Panc1 (cell line): ENCODE data around the gene LAMC2. TPM values are rescaled to one million over a fixed set of nuclear protein-coding genes. Genes with fewer than 3 reads are reported as not detected.

Experiments used
- ATAC-seq: fragments of 200-7000 bp; cut with Tn5 transposase; 2 replicates; pipeline ENCODE4 v1.9.1; 2020; ENCODE audit warnings: mild to moderate bottlenecking, moderate library complexity
- BruUV-seq: library from RNA; stranded (reverse); fragments of 400-500 nt; replicated peaks from 2 replicates; lab custom pipeline; 2021; lab: Mats Ljungman, UMichigan
- CTCF ChIA-PET: fragments of 300-600 bp; sonication (Branson Sonifier 250); formaldehyde crosslinking; loops from one replicate; lab custom pipeline; 2022; ENCODE audit warnings: antibody characterized with exemption; lab: Charles Lee
- POLR2A ChIA-PET: fragments of 300-600 bp; sonication (Branson Sonifier 250); formaldehyde crosslinking; loops from one replicate; lab custom pipeline; 2022; ENCODE audit warnings: antibody characterized with exemption; lab: Charles Lee
- DNase-seq: peaks from one replicate; pipeline ENCODE4 v3.0.0-alpha.2; 2010; ENCODE audit warnings: low read depth, low spot score
- H3K27ac ChIP-seq: 2 replicates; pipeline ENCODE4 v1.5.1; 2011; ENCODE audit warnings: mild to moderate bottlenecking, low read length, inconsistent platforms
- H3K27me3 ChIP-seq: fragments of 200-500 bp; sonication (Bioruptor generic); 2 replicates; pipeline ENCODE4 v1.6.0; 2014; ENCODE audit warnings: low read length, inconsistent platforms; ENCODE audit not compliant: control insufficient read depth, insufficient read depth
- H3K36me3 ChIP-seq: fragments of 200-500 bp; sonication (Bioruptor generic); 2 replicates; pipeline ENCODE4 v1.5.1; 2014; ENCODE audit warnings: inconsistent platforms, mild to moderate bottlenecking, low read length, moderate library complexity; ENCODE audit not compliant: control insufficient read depth, insufficient read depth
- H3K4me1 ChIP-seq: 2 replicates; pipeline ENCODE4 v1.5.1; 2011; ENCODE audit warnings: inconsistent platforms, mild to moderate bottlenecking, low read length, moderate library complexity; ENCODE audit not compliant: control insufficient read depth, insufficient read depth
- H3K4me3 ChIP-seq, 2 experiments: 2 replicates each; pipeline ENCODE4 v1.5.1; 2011 to 2012; ENCODE audit warnings: low read depth in 2 of 2, low read length in 2 of 2, mild to moderate bottlenecking in 2 of 2, inconsistent platforms in 1 of 2, moderate library complexity in 1 of 2
- H3K9me3 ChIP-seq: fragments of 200-500 bp; sonication (Bioruptor generic); 2 replicates; pipeline ENCODE4 v1.5.1; 2014; ENCODE audit warnings: low read depth, mild to moderate bottlenecking, inconsistent platforms, low read length, moderate library complexity; ENCODE audit not compliant: control insufficient read depth, insufficient read depth
- POLR2AphosphoS5 ChIP-seq: IDR thresholded peaks from 2 replicates; pipeline ENCODE4 v1.6.1; 2012; ENCODE audit warnings: mild to moderate bottlenecking, low read depth, low read length, moderate library complexity
- SIN3A ChIP-seq: IDR thresholded peaks from 2 replicates; pipeline ENCODE4 v1.6.1; 2012; ENCODE audit warnings: low read depth, mild to moderate bottlenecking, low read length, moderate library complexity, borderline replicate concordance; ENCODE audit not compliant: insufficient read depth
- TCF7L2 ChIP-seq: IDR thresholded peaks from 2 replicates; pipeline ENCODE4 v1.6.1; 2011; ENCODE audit warnings: mild to moderate bottlenecking, low read depth, low read length, inconsistent platforms
- in situ Hi-C: cut with HindIII; loops from 2 replicates; pipeline ENCODE4 v1.10.0; 2016; ENCODE audit warnings: low sequenced_read_pairs, low pct_unique_long_range_greater_than_20kb
- intact Hi-C: fragments of 100-400 bp; cut with micrococcal nuclease; formaldehyde crosslinking; loops from one replicate; pipeline ENCODE4 v1.10.0; 2022; ENCODE audit not compliant: unreplicated experiment
- total RNA-seq: library from RNA; stranded (reverse); gene quantifications from one replicate; pipeline ENCODE4 v1.2.1, GENCODE V29; 2021; ENCODE audit not compliant: unreplicated experiment
- TF ChIP-seq, protein P1 (sequence below): fragments of 450-650 bp; IDR thresholded peaks from 2 replicates; pipeline ENCODE4 v1.5.1; 2017; ENCODE audit warnings: mild to moderate bottlenecking
- TF ChIP-seq, protein P2 (sequence below), 2 experiments: IDR thresholded peaks; 2 replicates each; pipeline ENCODE4 v1.6.1; 2011 to 2012; ENCODE audit warnings: low read depth in 2 of 2, control low read depth in 1 of 2, low read length in 1 of 2, mild to moderate bottlenecking in 1 of 2, moderate library complexity in 1 of 2; ENCODE audit not compliant: insufficient read depth in 1 of 2

The LAMC2 gene
- total RNA-seq, 1 experiment from 2014 or later: 8.3 TPM

DNA sequence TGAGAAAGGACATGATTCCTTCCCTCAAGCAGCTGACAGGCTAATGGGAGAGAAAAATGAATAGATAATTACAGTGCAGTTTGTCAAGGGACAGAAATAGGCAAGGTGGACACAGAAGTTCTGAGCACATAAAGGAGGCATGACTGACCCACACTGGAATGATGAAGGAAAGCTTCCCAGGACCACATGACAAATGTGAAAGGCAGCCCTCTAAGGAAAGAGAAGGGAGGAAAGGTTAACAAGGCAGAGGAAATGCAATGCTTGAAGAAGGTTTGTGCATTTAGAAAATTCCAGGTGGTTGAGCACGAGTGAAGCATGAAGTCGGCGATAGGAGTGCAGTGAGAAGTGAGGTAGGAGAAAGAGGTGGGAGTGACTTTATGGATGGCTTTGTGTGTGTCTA is 37.4 kb downstream of the LAMC2 start:
- no peaks in the 10 kb centered on the region for H3K27me3 ChIP-seq
- TF ChIP-seq, protein P1, sequence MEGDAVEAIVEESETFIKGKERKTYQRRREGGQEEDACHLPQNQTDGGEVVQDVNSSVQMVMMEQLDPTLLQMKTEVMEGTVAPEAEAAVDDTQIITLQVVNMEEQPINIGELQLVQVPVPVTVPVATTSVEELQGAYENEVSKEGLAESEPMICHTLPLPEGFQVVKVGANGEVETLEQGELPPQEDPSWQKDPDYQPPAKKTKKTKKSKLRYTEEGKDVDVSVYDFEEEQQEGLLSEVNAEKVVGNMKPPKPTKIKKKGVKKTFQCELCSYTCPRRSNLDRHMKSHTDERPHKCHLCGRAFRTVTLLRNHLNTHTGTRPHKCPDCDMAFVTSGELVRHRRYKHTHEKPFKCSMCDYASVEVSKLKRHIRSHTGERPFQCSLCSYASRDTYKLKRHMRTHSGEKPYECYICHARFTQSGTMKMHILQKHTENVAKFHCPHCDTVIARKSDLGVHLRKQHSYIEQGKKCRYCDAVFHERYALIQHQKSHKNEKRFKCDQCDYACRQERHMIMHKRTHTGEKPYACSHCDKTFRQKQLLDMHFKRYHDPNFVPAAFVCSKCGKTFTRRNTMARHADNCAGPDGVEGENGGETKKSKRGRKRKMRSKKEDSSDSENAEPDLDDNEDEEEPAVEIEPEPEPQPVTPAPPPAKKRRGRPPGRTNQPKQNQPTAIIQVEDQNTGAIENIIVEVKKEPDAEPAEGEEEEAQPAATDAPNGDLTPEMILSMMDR: no peak
- TF ChIP-seq, protein P2, sequence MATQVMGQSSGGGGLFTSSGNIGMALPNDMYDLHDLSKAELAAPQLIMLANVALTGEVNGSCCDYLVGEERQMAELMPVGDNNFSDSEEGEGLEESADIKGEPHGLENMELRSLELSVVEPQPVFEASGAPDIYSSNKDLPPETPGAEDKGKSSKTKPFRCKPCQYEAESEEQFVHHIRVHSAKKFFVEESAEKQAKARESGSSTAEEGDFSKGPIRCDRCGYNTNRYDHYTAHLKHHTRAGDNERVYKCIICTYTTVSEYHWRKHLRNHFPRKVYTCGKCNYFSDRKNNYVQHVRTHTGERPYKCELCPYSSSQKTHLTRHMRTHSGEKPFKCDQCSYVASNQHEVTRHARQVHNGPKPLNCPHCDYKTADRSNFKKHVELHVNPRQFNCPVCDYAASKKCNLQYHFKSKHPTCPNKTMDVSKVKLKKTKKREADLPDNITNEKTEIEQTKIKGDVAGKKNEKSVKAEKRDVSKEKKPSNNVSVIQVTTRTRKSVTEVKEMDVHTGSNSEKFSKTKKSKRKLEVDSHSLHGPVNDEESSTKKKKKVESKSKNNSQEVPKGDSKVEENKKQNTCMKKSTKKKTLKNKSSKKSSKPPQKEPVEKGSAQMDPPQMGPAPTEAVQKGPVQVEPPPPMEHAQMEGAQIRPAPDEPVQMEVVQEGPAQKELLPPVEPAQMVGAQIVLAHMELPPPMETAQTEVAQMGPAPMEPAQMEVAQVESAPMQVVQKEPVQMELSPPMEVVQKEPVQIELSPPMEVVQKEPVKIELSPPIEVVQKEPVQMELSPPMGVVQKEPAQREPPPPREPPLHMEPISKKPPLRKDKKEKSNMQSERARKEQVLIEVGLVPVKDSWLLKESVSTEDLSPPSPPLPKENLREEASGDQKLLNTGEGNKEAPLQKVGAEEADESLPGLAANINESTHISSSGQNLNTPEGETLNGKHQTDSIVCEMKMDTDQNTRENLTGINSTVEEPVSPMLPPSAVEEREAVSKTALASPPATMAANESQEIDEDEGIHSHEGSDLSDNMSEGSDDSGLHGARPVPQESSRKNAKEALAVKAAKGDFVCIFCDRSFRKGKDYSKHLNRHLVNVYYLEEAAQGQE (IDR thresholded peaks at IDR 0.05; ENCODE audit: insufficient read depth in 1 of 2, low read depth in 2 of 2, low read length in 1 of 2): no peak
- TF ChIP-seq POLR2AphosphoS5: no peak
- TF ChIP-seq SIN3A: no peak
- TF ChIP-seq TCF7L2: no peak
- H3K27ac ChIP-seq: no peak overlapping the region
- no peaks in the 10 kb centered on the region for H3K36me3 ChIP-seq
- no peak overlapping the region for H3K4me3 ChIP-seq
- no TSS peak for BruUV-seq
- no peak for DNase-seq
- intact Hi-C loops (no loop called here), in situ Hi-C loops (no loop called here)
- no peaks in the 10 kb centered on the region for H3K9me3 ChIP-seq
- CTCF ChIA-PET: no interaction called here
- ATAC-seq: no peak
- POLR2A ChIA-PET: no interaction called here
- H3K4me1 ChIP-seq: no peaks in the 10 kb centered on the region

DNA sequence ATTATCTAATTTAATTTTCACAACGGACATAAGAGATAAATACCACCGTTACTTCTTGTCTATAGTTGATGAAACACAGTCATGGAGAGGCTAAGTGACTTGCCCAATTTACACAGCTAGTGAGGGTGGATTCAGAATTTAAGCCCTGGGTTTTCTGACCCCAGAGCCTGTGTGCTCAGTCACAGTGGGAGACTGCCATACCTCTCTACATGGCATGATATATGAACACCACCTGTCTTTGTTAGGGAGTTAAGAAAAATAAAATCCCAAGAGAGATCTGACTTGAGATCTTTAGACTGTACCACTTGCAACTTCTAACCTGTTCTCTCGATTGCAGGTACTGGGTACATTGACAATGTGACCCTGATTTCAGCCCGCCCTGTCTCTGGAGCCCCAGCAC is 40.3 kb downstream of the LAMC2 start:
- ATAC-seq: no peak
- Histone ChIP-seq H3K27ac (no peak overlapping the region), H3K4me1 (no peaks in the 10 kb centered on the region), H3K9me3 (no peaks in the 10 kb centered on the region), H3K36me3 (no peaks in the 10 kb centered on the region), H3K27me3 (no peaks in the 10 kb centered on the region), H3K4me3 (no peak overlapping the region)
- in situ Hi-C loops (no loop called here), intact Hi-C loops (no loop called here)
- TF ChIP-seq POLR2AphosphoS5 (no peak), SIN3A (no peak), TCF7L2 (no peak)
- DNase-seq: no peak
- ChIA-PET CTCF (no interaction called here), POLR2A (interaction anchor here (0.6 kb wide), 1 partner anchor 8 kb away, joined by 4 read pairs; no protein-coding TSS in a partner anchor)
- no TSS peak for BruUV-seq

DNA sequence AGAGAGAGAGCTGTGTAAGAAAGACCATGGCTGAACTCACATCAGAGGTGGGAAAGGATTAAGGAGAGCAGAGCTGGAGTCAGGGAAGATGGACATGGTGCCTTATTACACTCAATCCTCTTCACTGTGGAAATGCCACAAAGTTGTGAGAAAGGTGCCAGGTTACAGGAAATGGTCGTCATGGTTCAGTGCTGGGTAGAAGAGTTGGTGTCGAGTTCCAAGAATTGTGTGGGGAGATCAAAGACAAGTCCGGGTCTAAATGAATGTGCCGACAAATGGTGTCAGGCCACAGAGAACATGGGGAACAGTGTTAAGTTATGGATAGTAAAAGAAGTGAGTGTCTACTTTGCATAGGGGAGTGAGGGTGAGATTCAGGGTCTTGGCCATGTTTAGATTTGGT is 40.9 kb downstream of the LAMC2 start:
- H3K36me3 ChIP-seq: no peaks in the 10 kb centered on the region

More for the DNA sequence above, 40.9 kb downstream of the LAMC2 start:
- ChIA-PET POLR2A (no interaction called here), CTCF (interaction anchor here (1.3 kb wide), 2 partner anchors 22 to 264 kb away, joined by 4 read pairs; no protein-coding TSS in a partner anchor)
- Histone ChIP-seq H3K9me3 (no peaks in the 10 kb centered on the region), H3K27ac (no peak overlapping the region), H3K27me3 (no peaks in the 10 kb centered on the region), H3K4me1 (no peaks in the 10 kb centered on the region), H3K4me3 (no peak overlapping the region)
- no peak for ATAC-seq
- DNase-seq: no peak
- in situ Hi-C loops (no loop called here), intact Hi-C loops (no loop called here)
- TF ChIP-seq, protein P1: no peak
- TF ChIP-seq POLR2AphosphoS5 (no peak), TCF7L2 (no peak), SIN3A (no peak)
- TF ChIP-seq, protein P2 (IDR thresholded peaks at IDR 0.05; ENCODE audit: insufficient read depth in 1 of 2, low read depth in 2 of 2, low read length in 1 of 2): no peak
- no TSS peak for BruUV-seq
